Transverse colon (tissue), 4 donors: Measurements from ENCODE around the gene TFRC.

ENCODE experiments used
- CTCF ChIP-seq, 5 experiments: fragments of 200-600 bp in 3 of 5; fragments of 450-650 bp in 2 of 5; sonication (generic) in 3 of 5; IDR thresholded peaks; 1 replicate in 2 of 5; 2 replicates in 3 of 5; pipeline ENCODE4 v1.5.1; 2016 to 2017; ENCODE audit warnings: antibody characterized with exemption in 5 of 5, inconsistent platforms in 3 of 5, mild to moderate bottlenecking in 2 of 5, moderate library complexity in 1 of 5
- EP300 ChIP-seq: sonication (generic); formaldehyde crosslinking; IDR thresholded peaks from one replicate; pipeline ENCODE4 v1.6.1; 2017; ENCODE audit warnings: antibody characterized with exemption, low read depth
- POLR2A ChIP-seq: fragments of 450-650 bp; IDR thresholded peaks from one replicate; pipeline ENCODE4 v1.6.1; 2016; ENCODE audit warnings: antibody characterized with exemption, mild to moderate bottlenecking, moderate library complexity
- POLR2AphosphoS5 ChIP-seq, 3 donors: sonication (generic); formaldehyde crosslinking; IDR thresholded peaks; one replicate each; pipeline ENCODE4 v1.6.1; 2016; ENCODE audit warnings: antibody characterized with exemption in 3 of 3

DNA sequence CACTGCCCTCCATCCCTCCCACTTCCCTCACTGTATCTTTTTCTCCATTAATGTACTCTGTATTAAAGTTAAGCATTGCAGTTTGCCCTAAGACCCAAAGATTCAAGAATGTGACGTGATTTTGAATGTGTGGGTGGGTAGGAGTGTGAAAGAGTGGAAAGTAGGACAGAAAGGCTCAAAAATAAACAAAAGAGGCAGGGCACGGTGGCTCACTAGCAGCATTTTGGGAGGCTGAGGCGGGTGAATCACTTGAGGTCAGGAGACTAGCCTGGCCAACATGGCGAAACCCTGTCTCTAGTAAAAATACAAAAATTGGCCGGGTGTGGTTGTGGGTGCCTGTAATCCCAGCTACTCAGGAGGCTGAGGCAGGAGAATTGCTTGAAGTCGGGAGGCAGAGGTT lies 18.4 kb downstream of the TFRC start:
- no peak for TF ChIP-seq EP300
- TF ChIP-seq POLR2AphosphoS5 (IDR thresholded peaks at IDR 0.05): no peak
- no peak for TF ChIP-seq CTCF (IDR thresholded peaks at IDR 0.05)
- no peak for TF ChIP-seq POLR2A
